Activated CD4-positive, alpha-beta T cell treated with anti-CD3 and anti-CD28 coated beads, Interleukin-2, amount 10 ng/mL, durations not matched to agents 7 days and 5 days (primary cell): Measurements from ENCODE around the gene HOXD9. TPM values are rescaled to one million over a fixed set of nuclear protein-coding genes. Genes with fewer than 3 reads are reported as not detected.

Experiments
- CTCF ChIA-PET: fragments of 350-600 bp; sonication (Branson Sonifier 250); formaldehyde crosslinking; loops from one replicate; lab custom pipeline; 2021; ENCODE audit warnings: antibody characterized with exemption; lab: Charles Lee
- POLR2A ChIA-PET: fragments of 350-600 bp; sonication (Branson Sonifier 250); formaldehyde crosslinking; loops from one replicate; lab custom pipeline; 2021; ENCODE audit warnings: antibody characterized with exemption; lab: Charles Lee
- DNase-seq: peaks from one replicate; pipeline ENCODE4 v3.0.0-alpha.2; 2020
- H3K27ac Mint-ChIP-seq: one replicate; pipeline ENCODE4 v1.8.0; 2021; ENCODE audit warnings: mild to moderate bottlenecking, moderate library complexity, mixed read lengths
- H3K27me3 Mint-ChIP-seq: one replicate; pipeline ENCODE4 v1.8.0; 2021; ENCODE audit warnings: mixed read lengths
- H3K36me3 Mint-ChIP-seq: one replicate; pipeline ENCODE4 v1.8.0; 2021; ENCODE audit warnings: low read depth, mixed read lengths
- H3K4me1 Mint-ChIP-seq: one replicate; pipeline ENCODE4 v1.8.0; 2021; ENCODE audit warnings: mixed read lengths
- H3K4me3 Mint-ChIP-seq: one replicate; pipeline ENCODE4 v1.8.0; 2021; ENCODE audit warnings: mild to moderate bottlenecking, moderate library complexity, mixed read lengths
- H3K9me3 Mint-ChIP-seq: one replicate; pipeline ENCODE4 v1.8.0; 2021; ENCODE audit warnings: mixed read lengths
- total RNA-seq, 2 experiments: library from RNA; stranded (reverse); gene quantifications; one replicate each; pipeline ENCODE4 v1.2.3, GENCODE V29; 2021

HOXD9 gene
- total RNA-seq, 2 experiments from 2014 or later = not detected

DNA sequence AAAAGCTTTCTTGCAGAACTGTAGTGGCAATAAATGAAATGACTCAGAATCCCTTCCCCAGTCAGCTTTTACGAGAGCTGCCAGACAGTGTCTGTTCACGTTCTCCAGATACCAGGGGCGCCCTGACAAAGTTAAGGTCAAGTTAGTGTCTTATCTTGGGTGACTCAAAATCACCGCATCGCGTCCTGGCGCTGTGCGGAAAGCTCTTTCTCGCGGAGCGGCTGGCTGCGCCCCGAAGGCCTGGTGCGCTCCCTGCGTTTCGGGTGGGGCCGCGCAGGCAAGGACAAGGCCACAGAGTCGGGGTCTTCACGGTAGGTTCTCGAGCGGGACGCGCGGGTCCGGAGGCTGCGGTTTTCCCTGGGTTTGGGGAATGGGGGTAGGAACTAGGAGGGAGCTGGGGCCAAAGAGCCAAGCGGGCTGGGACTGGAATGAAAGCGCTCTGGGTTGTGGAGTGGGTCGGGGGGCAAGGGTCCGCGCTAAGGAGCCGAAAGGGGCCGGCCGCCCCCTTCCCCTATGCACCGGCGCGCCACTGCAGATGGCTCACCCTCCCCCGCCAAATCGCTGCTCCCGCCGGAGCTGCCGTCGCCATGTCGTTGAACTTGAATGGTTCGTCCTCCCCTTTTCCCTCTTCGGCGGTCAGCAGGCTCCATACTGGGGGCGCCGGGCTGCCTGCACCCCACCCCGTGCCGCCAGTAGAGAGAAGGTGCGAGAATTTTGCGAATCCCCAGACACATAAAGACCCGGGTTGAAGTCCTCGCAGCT, 18.0 kb upstream of the HOXD9 start:
- Mint-ChIP-seq H3K4me1 (peaks cover 6% of the 10 kb centered on the region), H3K27ac (no peak overlapping the region), H3K9me3 (no peaks in the 10 kb centered on the region), H3K27me3 (peaks cover 81% of the 10 kb centered on the region), H3K36me3 (peaks cover 2% of the 10 kb centered on the region), H3K4me3 (no peak overlapping the region)
- ChIA-PET POLR2A (no interaction called here), CTCF (interaction anchor here (1.3 kb wide), 2 partner anchors 16 to 414 kb away, joined by 3 read pairs; no protein-coding TSS in a partner anchor)
- DNase-seq = no peak

DNA sequence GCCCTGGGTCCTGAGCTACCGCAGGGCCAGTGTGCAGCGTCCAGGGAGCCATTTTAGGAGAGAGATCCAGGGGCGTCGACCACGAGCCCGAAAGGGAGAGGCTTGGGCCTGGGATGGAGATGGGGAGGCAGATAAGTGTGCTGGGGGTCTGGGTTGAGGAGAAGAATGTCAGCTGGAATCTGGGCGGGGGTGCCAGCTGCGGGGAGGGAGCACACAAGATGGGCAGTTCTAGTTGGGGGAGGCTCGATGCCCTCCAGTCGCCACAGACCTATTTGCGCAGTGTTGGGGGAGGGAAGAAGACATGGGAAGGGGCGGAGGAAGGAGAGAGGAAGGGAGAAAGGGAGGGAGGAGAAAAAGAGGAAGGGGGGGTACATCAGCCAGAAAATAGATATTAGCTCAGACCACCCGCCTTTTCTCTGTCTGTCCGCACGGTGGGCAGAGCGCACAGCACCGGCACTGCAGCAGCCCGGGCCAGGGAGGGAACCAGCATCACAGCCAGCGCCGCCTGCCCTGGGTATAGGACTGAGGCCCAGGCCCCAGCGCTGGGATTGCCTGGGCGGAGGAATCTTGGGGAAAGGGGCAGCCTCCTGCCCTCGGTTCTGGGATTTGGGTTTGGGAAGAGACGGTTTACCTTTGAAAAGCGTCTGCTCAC, 17.3 kb upstream of the HOXD9 start:
- Mint-ChIP-seq H3K9me3 (no peaks in the 10 kb centered on the region), H3K27ac (peak overlapping the region; percentile 61), H3K4me3 (no peak overlapping the region), H3K27me3 (peaks cover 84% of the 10 kb centered on the region), H3K4me1 (peaks cover 6% of the 10 kb centered on the region), H3K36me3 (peaks cover 2% of the 10 kb centered on the region)
- DNase-seq = no peak
- POLR2A ChIA-PET = no interaction called here
- CTCF ChIA-PET = interaction anchor here (1.0 to 1.3 kb wide), 3 partner anchors 16 to 415 kb away, joined by 3 read pairs; no protein-coding TSS in a partner anchor

- Mint-ChIP-seq H3K36me3 (peaks cover 2% of the 10 kb centered on the region), H3K4me3 (peak overlapping the region; percentile 50), H3K9me3 (no peaks in the 10 kb centered on the region), H3K27me3 (peaks cover 84% of the 10 kb centered on the region), H3K4me1 (peaks cover 6% of the 10 kb centered on the region), H3K27ac (peak overlapping the region; percentile 76)
- POLR2A ChIA-PET = no interaction called here
- DNase-seq = no peak
- CTCF ChIA-PET = interaction anchor here (0.6 to 1.0 kb wide), 2 partner anchors 27 to 1409 kb away, joined by 3 to 4 read pairs; no protein-coding TSS in a partner anchor
Observed at GRCh38 chr2:176105730-176106580, 16.6 kb upstream of the HOXD9 start.

DNA sequence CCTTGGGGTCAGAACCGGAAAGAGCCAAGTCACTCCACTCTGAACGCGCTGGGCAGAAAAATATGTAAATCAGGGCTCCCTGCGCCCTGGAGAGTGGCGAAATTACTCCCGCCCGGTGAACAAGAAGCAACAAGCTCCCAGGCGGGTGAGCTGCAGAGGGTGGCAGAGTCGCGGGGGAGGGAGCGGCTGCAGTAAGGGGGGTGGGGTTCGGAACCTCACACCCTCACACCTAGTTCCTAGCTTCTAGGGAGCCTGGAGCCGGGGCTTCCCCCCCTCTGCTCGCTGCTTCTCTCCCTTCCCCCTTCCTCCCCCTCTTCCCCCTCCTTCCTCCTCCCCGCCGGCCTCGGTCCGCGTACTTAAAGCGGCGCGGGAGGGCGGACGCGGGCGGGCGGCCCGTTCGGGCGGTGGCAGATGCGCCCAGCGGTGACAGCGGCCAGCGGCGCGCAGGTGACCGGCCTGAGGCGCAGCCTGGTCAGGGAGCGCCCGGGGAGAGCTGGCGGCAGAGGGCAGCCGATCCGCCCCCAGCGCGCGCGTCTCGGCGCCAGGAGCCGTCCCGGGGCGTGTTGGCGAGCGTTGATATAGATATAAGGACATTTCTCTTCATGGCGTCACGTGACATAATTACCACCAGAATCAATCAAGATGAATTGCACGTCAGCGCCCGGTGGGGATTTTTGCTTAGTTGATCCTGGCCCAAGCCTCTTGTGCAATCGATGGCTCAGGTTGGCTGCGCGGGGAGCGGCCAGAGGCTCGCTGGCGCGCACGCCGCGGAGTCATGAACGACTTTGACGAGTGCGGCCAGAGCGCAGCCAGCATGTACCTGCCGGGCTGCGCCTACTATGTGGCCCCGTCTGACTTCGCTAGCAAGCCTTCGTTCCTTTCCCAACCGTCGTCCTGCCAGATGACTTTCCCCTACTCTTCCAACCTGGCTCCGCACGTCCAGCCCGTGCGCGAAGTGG, 15.7 kb upstream of the HOXD9 start, which contains the start of gene HOXD11:
HOXD11 (plus strand) TSS at position 700 of the 959 bp plus-strand sequence; CDS start at position 776, 76 bp downstream.
- Mint-ChIP-seq H3K36me3 (peaks cover 2% of the 10 kb centered on the region), H3K9me3 (no peaks in the 10 kb centered on the region), H3K27ac (peak within 1 kb of the TSS; percentile 76), H3K4me1 (peaks cover 6% of the 10 kb centered on the region), H3K4me3 (peak within 1 kb of the TSS; percentile 50), H3K27me3 (peaks cover 84% of the 10 kb centered on the region)
- DNase-seq = no peak
- ChIA-PET CTCF (interaction anchor here (0.6 to 0.9 kb wide), 2 partner anchors 20 to 1410 kb away, joined by 4 read pairs; no protein-coding TSS in a partner anchor), POLR2A (no interaction called here)

DNA sequence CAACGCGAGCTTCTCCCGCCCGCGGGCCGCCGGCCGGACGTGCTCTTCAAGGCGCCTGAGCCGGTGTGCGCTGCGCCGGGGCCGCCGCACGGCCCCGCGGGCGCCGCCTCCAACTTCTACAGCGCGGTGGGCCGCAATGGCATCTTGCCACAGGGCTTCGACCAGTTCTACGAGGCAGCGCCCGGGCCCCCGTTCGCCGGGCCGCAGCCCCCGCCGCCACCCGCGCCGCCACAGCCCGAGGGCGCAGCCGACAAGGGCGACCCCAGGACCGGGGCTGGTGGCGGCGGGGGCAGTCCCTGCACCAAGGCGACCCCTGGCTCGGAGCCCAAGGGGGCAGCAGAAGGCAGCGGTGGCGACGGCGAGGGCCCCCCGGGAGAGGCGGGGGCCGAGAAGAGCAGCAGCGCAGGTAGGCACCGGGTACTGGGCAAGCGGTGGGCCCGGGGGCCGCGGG, 14.8 kb upstream of the HOXD9 start:
- no peak overlapping the region for H3K4me3 Mint-ChIP-seq
- H3K27me3 Mint-ChIP-seq = peaks cover 84% of the 10 kb centered on the region
- H3K36me3 Mint-ChIP-seq = peaks cover 2% of the 10 kb centered on the region
- DNase-seq = no peak
- CTCF ChIA-PET = interaction anchor here (2.1 kb wide), 1 partner anchor 54 kb away, joined by 4 read pairs; no protein-coding TSS in a partner anchor
- H3K4me1 Mint-ChIP-seq = peaks cover 6% of the 10 kb centered on the region
- no peaks in the 10 kb centered on the region for H3K9me3 Mint-ChIP-seq
- POLR2A ChIA-PET = no interaction called here
- no peak overlapping the region for H3K27ac Mint-ChIP-seq

- H3K27ac Mint-ChIP-seq = peak overlapping the region; percentile 73
- ChIA-PET POLR2A (no interaction called here), CTCF (interaction anchor here (0.7 to 2.1 kb wide), 5 partner anchors 11 to 53 kb away, joined by 3 to 6 read pairs (median 4); no protein-coding TSS in a partner anchor)
Observed at GRCh38 chr2:176109192-176109901, 13.2 kb upstream of the HOXD9 start.

DNA sequence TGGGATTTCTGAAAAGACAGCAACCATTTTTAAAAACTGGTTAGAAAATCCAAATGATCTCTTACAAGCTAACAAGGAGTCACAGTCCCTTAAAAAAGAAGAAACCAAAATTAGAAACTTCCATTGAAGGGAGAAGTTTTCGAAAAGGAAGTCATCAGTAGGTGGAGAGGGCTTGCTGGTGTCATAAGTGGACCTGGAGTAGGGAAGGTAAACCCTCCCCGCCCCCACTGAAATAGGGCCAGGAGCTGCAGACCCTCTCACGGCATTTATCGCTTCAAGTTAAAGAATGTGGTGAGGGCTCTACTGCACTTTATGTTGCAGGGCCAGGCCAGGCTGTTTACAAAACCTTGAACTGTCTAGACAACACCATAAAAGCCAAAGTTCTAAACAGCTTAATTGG, 12.6 kb upstream of the HOXD9 start:
- Mint-ChIP-seq H3K27ac (peak overlapping the region; percentile 31), H3K9me3 (no peaks in the 10 kb centered on the region), H3K27me3 (peaks cover 88% of the 10 kb centered on the region), H3K4me3 (no peak overlapping the region), H3K4me1 (peaks cover 6% of the 10 kb centered on the region), H3K36me3 (peaks cover 4% of the 10 kb centered on the region)
- DNase-seq = no peak
- POLR2A ChIA-PET = no interaction called here
- CTCF ChIA-PET = interaction anchor here (1.0 to 2.1 kb wide), 6 partner anchors 10 to 52 kb away, joined by 3 to 7 read pairs (median 4); no protein-coding TSS in a partner anchor

More at GRCh38 chr2:176109192-176109901, 13.2 kb upstream of the HOXD9 start:
- H3K36me3 Mint-ChIP-seq = peaks cover 4% of the 10 kb centered on the region
- peaks cover 88% of the 10 kb centered on the region for H3K27me3 Mint-ChIP-seq
- H3K4me1 Mint-ChIP-seq = peaks cover 6% of the 10 kb centered on the region
- DNase-seq = no peak
- H3K4me3 Mint-ChIP-seq = no peak overlapping the region
- no peaks in the 10 kb centered on the region for H3K9me3 Mint-ChIP-seq

- no peak for DNase-seq
- H3K4me1 Mint-ChIP-seq = peaks cover 6% of the 10 kb centered on the region
- peaks cover 4% of the 10 kb centered on the region for H3K36me3 Mint-ChIP-seq
- peak overlapping the region; percentile 31 for H3K27ac Mint-ChIP-seq
- H3K4me3 Mint-ChIP-seq = no peak overlapping the region
- ChIA-PET CTCF (interaction anchor here (1.0 to 1.9 kb wide), 8 partner anchors 9 to 706 kb away, joined by 3 to 7 read pairs (median 4); no protein-coding TSS in a partner anchor), POLR2A (no interaction called here)
- peaks cover 86% of the 10 kb centered on the region for H3K27me3 Mint-ChIP-seq
- H3K9me3 Mint-ChIP-seq = no peaks in the 10 kb centered on the region
Observed at GRCh38 chr2:176110415-176111308, 11.9 kb upstream of the HOXD9 start.

- POLR2A ChIA-PET = no interaction called here
- DNase-seq = no peak
- H3K36me3 Mint-ChIP-seq = peaks cover 4% of the 10 kb centered on the region
- no peak overlapping the region for H3K4me3 Mint-ChIP-seq
- H3K27ac Mint-ChIP-seq = peak overlapping the region; percentile 31
- CTCF ChIA-PET = interaction anchor here (0.8 to 1.9 kb wide), 8 partner anchors 10 to 706 kb away, joined by 3 to 7 read pairs (median 4); no protein-coding TSS in a partner anchor
- peaks cover 84% of the 10 kb centered on the region for H3K27me3 Mint-ChIP-seq
- no peaks in the 10 kb centered on the region for H3K9me3 Mint-ChIP-seq
- H3K4me1 Mint-ChIP-seq = peaks cover 3% of the 10 kb centered on the region
Observed at GRCh38 chr2:176111309-176111663, 11.2 kb upstream of the HOXD9 start.

DNA sequence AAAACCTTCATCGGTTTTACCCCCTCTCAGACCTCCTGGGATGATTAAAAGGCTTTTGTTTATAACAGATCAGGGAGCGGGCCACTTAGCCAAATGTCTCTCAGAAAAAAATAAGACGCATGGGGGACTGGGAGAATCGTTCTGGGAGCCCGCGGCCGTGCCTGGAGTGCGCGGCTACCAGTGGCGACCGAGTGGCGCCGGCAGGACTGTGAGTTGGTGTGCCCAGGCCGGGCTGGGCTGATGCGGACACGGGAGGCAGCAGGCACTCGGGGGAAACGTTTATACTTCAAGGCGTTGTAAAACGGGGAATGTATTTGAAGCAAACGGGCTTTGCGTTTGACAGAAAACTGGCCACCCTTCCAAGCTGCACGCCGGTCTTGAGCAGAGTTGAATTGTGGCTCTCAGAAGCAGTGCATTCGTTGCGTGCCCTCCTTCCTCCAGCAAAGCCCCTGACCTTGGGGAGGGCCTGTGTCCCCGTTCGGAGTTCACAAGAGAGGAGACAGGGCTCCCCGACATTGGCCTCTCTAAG, 10.6 kb upstream of the HOXD9 start:
- peaks cover 3% of the 10 kb centered on the region for H3K9me3 Mint-ChIP-seq
- peaks cover 87% of the 10 kb centered on the region for H3K27me3 Mint-ChIP-seq
- ChIA-PET CTCF (interaction anchor here (0.8 to 1.7 kb wide), 5 partner anchors 9 to 707 kb away, joined by 3 to 6 read pairs (median 3); no protein-coding TSS in a partner anchor), POLR2A (no interaction called here)
- peaks cover 4% of the 10 kb centered on the region for H3K36me3 Mint-ChIP-seq
- H3K4me3 Mint-ChIP-seq = no peak overlapping the region
- DNase-seq = no peak
- H3K27ac Mint-ChIP-seq = no peak overlapping the region
- H3K4me1 Mint-ChIP-seq = peaks cover 2% of the 10 kb centered on the region
